Left lung (tissue), 10 donors: ENCODE results near the gene ALDH16A1. TPM values are rescaled to one million over a fixed set of nuclear protein-coding genes. Genes with fewer than 3 reads are reported as not detected.
"Not testable (repeated sequence)": the region's sequence is repeated elsewhere in the genome, so short reads cannot be mapped to it uniquely, and the experiment has no call there.

Source experiments
- ATAC-seq: fragments of 200-7000 bp; cut with Tn5 transposase; one replicate; pipeline ENCODE4 v1.9.1; 2020; ENCODE audit warnings: moderate library complexity
- DNase-seq, 4 donors: peaks; one replicate each; pipeline ENCODE4 v3.0.0-alpha.2; 2013 to 2020
- H3K27ac ChIP-seq, 2 donors: fragments of 200-600 bp; sonication (generic) in 1 of 2; one replicate each; pipeline versions ENCODE4 v1.5.0 to v1.8.0; 2020 to 2021
- H3K27me3 ChIP-seq, 2 donors: fragments of 200-600 bp; sonication (generic) in 1 of 2; one replicate each; pipeline versions ENCODE4 v1.5.0 to v1.8.0; 2020 to 2021
- H3K36me3 ChIP-seq, 2 donors: fragments of 200-600 bp; sonication (generic) in 1 of 2; one replicate each; pipeline versions ENCODE4 v1.5.0 to v1.8.0; 2020 to 2021
- H3K4me1 ChIP-seq, 2 donors: fragments of 200-600 bp; one replicate each; pipeline ENCODE4 v1.8.0; 2021
- H3K4me3 ChIP-seq, 2 donors: fragments of 200-600 bp; sonication (generic) in 1 of 2; one replicate each; pipeline versions ENCODE4 v1.5.0 to v1.8.0; 2020 to 2021; ENCODE audit warnings: mild to moderate bottlenecking in 1 of 2
- H3K9me3 ChIP-seq, 2 donors: fragments of 200-600 bp; sonication (generic) in 1 of 2; one replicate each; pipeline versions ENCODE4 v1.5.0 to v1.8.0; 2020 to 2021
- intact Hi-C, 2 donors: fragments of 100-400 bp; cut with DNase I; formaldehyde crosslinking; loops; one replicate each; pipeline versions ENCODE4 v1.11.2 to v1.14.2; 2022
- polyA plus RNA-seq, 6 donors: library from polyadenylated mRNA; unstranded; fragments of 120-200 nt; gene quantifications; one replicate each; pipeline ENCODE4 v1.2.1, GENCODE V29; 2013; ENCODE audit not compliant: insufficient read length in 6 of 6
- total RNA-seq, 2 donors: library from RNA; stranded (reverse); fragmentation: NEBNext Ultra II Directional; extraction: Animal tissue kit (Norgen Biotek cat#: 25700); gene quantifications; one replicate each; pipeline ENCODE4 v1.2.1, GENCODE V29; 2021
- TF ChIP-seq, protein P1 (sequence below), 2 donors: fragments of 200-600 bp; sonication (generic) in 1 of 2; IDR thresholded peaks; one replicate each; pipeline versions ENCODE4 v1.5.0 to v1.8.0; 2021; ENCODE audit warnings: antibody characterized with exemption in 2 of 2
- donor health status: DM: no; HTN: yes; CAD: no.
- donor health status: DM: no; HTN: no; CAD: no.

Gene ALDH16A1
- total and polyA plus RNA-seq, 8 donors: 12.6 to 54.2 (median 18.1) TPM

DNA sequence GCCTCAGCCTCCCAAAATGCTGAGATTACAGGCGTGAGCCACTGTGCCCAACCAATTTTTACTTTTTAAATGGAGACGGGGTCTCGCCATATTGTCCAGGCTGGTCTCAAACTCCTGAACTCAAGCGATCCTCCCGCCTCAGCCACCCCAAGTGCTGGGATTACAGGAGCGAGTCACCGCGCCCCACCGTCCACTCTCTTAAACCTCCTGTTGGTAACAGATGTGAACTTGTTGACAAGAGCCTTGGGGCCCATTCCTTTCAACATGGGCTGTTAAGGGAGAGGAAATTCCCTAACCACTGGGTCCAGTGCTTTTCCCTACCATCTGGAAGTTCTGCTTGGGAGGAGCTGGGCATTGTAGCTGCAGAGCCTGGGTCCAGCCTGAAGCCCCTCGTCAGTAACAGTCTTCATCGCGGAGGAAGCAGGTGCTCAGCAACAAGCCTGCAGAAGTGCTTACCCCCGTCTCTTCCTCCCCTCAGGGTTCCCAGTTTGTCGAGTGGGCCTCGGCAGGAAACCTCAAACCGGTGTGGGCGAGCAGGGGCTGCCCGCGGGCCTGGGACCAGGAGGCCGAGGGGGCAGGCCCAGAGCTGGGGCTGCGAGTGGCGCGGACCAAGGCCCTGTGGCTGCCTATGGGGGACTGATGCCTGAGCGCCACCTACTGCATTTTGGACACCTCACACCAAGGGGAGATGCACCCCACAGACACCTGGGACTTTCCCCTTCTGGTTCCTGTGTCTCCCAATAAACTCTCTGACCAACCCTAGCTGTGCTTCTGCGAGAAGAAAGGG is 17.0 kb downstream of the ALDH16A1 start:
- H3K27ac ChIP-seq: peak overlapping the region in 1 of 2 donors; percentile 61

DNA sequence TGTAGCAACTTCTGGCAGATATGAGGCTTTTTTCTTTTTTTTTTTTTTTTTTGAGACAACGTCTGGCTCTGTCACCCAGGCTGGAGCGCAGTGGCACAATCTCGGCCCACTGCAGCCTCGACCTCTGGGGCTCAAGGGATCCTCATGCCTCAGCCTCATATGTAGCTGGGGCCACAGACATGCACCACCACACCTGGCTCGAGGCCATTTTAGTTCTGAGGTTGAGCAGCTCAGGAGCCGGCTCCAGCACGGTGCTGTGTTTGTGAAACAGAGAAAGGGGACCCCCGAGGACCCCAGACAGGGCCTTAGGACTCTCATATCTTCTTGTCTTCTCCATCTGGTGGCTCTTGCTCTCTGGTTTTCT is 17.6 kb downstream of the ALDH16A1 start:
- Histone ChIP-seq H3K36me3 (peaks cover 0 to 43% of the 10 kb centered on the region in 2 donors), H3K4me1 (peaks cover 0 to 30% of the 10 kb centered on the region in 2 donors), H3K27ac (peak overlapping the region in 1 of 2 donors; percentile 61), H3K4me3 (no peak overlapping the region), H3K27me3 (no peaks in the 10 kb centered on the region), H3K9me3 (no peaks in the 10 kb centered on the region)
- intact Hi-C loops: no loop called here
- TF ChIP-seq, protein P1, sequence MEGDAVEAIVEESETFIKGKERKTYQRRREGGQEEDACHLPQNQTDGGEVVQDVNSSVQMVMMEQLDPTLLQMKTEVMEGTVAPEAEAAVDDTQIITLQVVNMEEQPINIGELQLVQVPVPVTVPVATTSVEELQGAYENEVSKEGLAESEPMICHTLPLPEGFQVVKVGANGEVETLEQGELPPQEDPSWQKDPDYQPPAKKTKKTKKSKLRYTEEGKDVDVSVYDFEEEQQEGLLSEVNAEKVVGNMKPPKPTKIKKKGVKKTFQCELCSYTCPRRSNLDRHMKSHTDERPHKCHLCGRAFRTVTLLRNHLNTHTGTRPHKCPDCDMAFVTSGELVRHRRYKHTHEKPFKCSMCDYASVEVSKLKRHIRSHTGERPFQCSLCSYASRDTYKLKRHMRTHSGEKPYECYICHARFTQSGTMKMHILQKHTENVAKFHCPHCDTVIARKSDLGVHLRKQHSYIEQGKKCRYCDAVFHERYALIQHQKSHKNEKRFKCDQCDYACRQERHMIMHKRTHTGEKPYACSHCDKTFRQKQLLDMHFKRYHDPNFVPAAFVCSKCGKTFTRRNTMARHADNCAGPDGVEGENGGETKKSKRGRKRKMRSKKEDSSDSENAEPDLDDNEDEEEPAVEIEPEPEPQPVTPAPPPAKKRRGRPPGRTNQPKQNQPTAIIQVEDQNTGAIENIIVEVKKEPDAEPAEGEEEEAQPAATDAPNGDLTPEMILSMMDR (IDR thresholded peaks at IDR 0.05): no peak
- ATAC-seq: no peak
- DNase-seq: no peak

More for the DNA sequence above, 17.0 kb downstream of the ALDH16A1 start:
- intact Hi-C loops: no loop called here
- ATAC-seq (peak; percentile 10), DNase-seq (no peak)
- peaks cover 0 to 30% of the 10 kb centered on the region in 2 donors for H3K4me1 ChIP-seq
- H3K36me3 ChIP-seq: peaks cover 0 to 49% of the 10 kb centered on the region in 2 donors
- H3K9me3 ChIP-seq: no peaks in the 10 kb centered on the region
- H3K4me3 ChIP-seq: no peak overlapping the region
- TF ChIP-seq, protein P1 (IDR thresholded peaks at IDR 0.05): peak in 1 of 2 donors; percentile 15
- H3K27me3 ChIP-seq: no peaks in the 10 kb centered on the region

DNA sequence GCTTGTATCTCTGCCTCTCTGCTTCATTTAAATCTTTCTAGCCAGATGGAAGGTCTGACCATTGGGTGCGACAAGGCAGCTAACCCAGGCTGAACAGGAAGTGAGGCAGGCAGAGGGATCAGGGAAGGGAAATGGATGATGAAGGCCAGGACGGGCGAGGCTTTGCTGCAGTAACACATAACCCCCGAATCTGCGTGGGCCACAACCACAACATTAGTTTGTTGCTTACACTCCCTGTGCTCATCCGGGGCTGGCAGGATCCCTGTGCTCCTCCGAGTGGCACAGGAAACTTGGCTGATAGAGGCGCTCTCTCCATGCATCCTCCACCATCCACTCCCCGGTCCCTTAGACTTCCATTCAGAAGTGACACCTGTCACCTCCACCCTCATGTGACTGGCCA is 19.9 kb downstream of the ALDH16A1 start:
- H3K4me3 ChIP-seq: no peak overlapping the region
- H3K9me3 ChIP-seq: no peaks in the 10 kb centered on the region
- H3K27me3 ChIP-seq: no peaks in the 10 kb centered on the region
- H3K27ac ChIP-seq: peak overlapping the region in 1 of 2 donors; percentile 13
- ATAC-seq: no peak
- H3K36me3 ChIP-seq: peaks cover 0 to 23% of the 10 kb centered on the region in 2 donors
- intact Hi-C loops: no loop called here
- TF ChIP-seq, protein P1 (IDR thresholded peaks at IDR 0.05): no peak
- DNase-seq: no peak
- peaks cover 0 to 30% of the 10 kb centered on the region in 2 donors for H3K4me1 ChIP-seq

DNA sequence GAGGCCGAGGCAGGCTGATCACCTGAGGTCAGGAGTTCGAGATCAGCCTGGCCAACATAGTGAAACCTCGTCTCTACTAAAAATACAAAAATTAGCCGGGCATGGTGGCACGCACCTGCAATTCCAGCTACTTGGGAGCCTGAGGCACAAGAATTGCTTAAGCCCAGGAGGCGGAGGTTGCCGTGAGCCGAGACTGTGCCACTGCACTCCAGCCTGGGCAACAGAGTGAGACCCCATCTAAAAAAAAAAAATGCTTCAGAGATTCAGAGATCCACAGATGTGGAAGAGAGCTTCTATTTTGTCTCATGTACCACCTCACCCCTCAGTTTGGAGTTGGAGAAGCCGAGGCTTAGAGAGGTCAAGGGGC is 20.5 kb downstream of the ALDH16A1 start:
- Histone ChIP-seq H3K27ac (peak overlapping the region in 1 of 2 donors; percentile 83), H3K4me1 (peaks cover 0 to 33% of the 10 kb centered on the region in 2 donors), H3K36me3 (peaks cover 0 to 19% of the 10 kb centered on the region in 2 donors), H3K4me3 (peak overlapping the region; percentile 55 to 58)
- H3K9me3 ChIP-seq, ATAC-seq, H3K27me3 ChIP-seq, DNase-seq, intact Hi-C loops: not testable (repeated sequence)

DNA sequence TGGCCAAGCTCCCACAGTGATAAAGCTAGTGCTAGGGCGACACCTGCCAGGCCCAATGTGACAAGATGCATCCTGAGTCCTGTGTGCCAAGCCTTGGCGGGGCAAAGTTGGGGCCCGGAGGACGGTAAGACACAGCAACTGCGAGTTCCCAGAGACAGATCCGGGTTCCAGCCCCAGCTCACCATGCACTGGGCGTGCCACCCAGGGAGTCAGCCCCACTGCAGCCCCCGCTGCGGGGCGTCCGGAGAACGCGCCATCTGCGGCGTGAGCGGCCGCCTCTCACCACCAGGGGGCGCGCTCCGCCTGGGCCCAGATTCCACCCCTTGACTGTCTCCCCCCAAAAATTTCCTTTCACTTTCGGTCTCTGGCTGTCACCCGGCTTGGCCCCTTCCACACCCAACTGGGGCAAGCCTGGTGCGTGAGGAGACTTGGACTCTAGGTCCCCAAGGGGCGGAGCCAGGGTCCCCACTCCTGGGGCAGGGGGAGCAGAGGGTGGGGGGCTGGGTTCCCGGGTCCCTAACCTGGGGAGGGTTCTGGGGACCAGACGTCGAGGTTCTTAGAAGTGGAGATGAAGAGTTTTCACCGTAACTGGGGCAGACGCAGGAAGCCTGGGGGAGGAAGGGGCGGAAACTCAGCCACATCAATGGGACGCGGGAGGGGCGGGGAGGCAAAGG is 21.0 kb downstream of the ALDH16A1 start, which contains the start of gene FLT3LG:
TSS of gene FLT3LG (plus strand) at position 348 of the 674 bp plus-strand sequence. CDS start 425 bp downstream, outside the sequence.
- H3K4me3 ChIP-seq: peak within 1 kb of the TSS; percentile 55 to 58
- no peaks in the 10 kb centered on the region for H3K27me3 ChIP-seq
- H3K4me1 ChIP-seq: peaks cover 0 to 33% of the 10 kb centered on the region in 2 donors
- ATAC-seq (peak; percentile 87), DNase-seq (peak; percentile 73 to 94 (median 80))
- peaks cover 0 to 14% of the 10 kb centered on the region in 2 donors for H3K36me3 ChIP-seq
- peak within 1 kb of the TSS; percentile 65 to 83 for H3K27ac ChIP-seq
- TF ChIP-seq, protein P1 (IDR thresholded peaks at IDR 0.05): peak; percentile 97 to 99
- intact Hi-C loops: no loop called here
- no peaks in the 10 kb centered on the region for H3K9me3 ChIP-seq
